D721Med (cell line): ENCODE results near the gene RNU2-63P.
"Not testable (repeated sequence)": the region's sequence is repeated elsewhere in the genome, so short reads cannot be mapped to it uniquely, and the experiment has no call there.

Experiments used
- DNase-seq: peaks from one replicate; pipeline ENCODE4 v3.0.0; 2011; ENCODE audit warnings: low spot score; ENCODE audit not compliant: insufficient read length
- FAIRE-seq: peaks from 2 replicates; lab custom pipeline; 2011; peaks lifted over from hg19 to GRCh38; lab: Jason Lieb, UNC
- CTCF ChIP-seq: IDR thresholded peaks from 2 replicates; pipeline ENCODE4 v1.5.1; 2012; ENCODE audit warnings: mild to moderate bottlenecking, control low read depth; ENCODE audit not compliant: insufficient read depth; ENCODE audit errors: missing control alignments

Gene RNU2-63P

GRCh38 chr2:87996570-87996969 lies 19.8 kb downstream of the RNU2-63P start:
- DNase-seq, result no peak
- no peak for TF ChIP-seq CTCF
- no peak for FAIRE-seq

- no peak for TF ChIP-seq CTCF
- DNase-seq (no peak), FAIRE-seq (no peak)
Measured at GRCh38 chr2:87995756-87996155, 20.6 kb downstream of the RNU2-63P start.

GRCh38 chr2:87994304-87994850 lies 22.0 kb downstream of the RNU2-63P start:
- FAIRE-seq, DNase-seq: not testable (repeated sequence)

GRCh38 chr2:87992569-87992968 lies 23.8 kb downstream of the RNU2-63P start:
- not testable (repeated sequence) for DNase-seq, FAIRE-seq

- DNase-seq, FAIRE-seq: not testable (repeated sequence)
Measured at GRCh38 chr2:87987473-87987872, 28.9 kb downstream of the RNU2-63P start.

GRCh38 chr2:87985902-87986301 lies 30.4 kb downstream of the RNU2-63P start:
- not testable (repeated sequence) for DNase-seq, FAIRE-seq

- DNase-seq, FAIRE-seq: not testable (repeated sequence)
Measured at GRCh38 chr2:87981182-87981581, 35.2 kb downstream of the RNU2-63P start.

GRCh38 chr2:87972385-87972784 lies 44.0 kb downstream of the RNU2-63P start:
- not testable (repeated sequence) for FAIRE-seq, DNase-seq
